NCI-H1105 treated with DMSO at 0.1 percent for 48 hours (cell line): ENCODE results near the gene ADH1A.
A peak's percentile ranks its signal among the peaks of the same experiment; 100 is the strongest.
"Not testable (repeated sequence)": the region's sequence is repeated elsewhere in the genome, so short reads cannot be mapped to it uniquely, and the experiment has no call there.

Source experiments
- DNase-seq: peaks from one replicate; lab custom pipeline; 2025; lab: John Stamatoyannopoulos, UW

Gene ADH1A

DNA sequence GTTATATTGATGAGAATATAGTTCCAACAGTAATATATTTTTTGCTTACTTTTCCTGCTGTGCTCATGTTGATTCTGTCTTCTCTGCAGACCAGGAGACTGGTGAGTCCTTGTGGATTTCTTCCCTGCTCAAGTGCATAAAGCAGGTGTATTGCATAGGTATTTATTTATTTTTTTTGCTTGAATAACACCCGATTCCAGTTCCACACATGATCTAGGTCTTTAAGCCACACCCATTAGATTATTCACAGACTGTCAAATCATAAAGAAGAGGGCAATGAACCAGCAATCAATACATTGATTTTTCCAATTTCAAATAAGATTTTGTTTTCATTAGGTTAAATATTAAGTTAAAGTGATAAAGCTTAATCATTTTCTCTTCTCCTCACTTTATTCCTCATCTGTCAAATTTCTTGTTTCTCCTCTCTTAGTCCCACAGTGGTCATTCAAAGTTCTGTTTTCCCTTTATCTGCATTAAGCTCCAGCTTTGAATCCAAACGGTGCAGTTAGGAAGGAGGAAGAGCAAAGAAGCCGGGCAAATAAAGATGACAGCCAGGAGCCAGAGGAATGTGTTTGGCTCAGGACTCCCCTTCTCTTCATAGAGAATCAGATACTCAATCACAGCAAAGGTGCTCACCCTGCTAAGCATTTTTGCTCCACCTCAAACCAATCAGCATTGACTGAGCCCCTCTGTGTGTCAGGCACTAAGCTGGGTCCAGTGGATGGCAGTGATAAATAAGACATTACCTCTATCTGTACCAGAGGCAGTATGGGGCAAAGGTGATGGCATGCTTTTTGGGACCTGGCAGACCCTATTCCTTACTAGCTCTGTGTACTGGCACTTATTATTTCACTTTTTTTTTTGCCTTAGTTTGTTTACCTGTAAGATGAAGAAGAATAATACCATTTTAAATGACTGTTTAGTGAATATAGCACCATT, at the start of gene ADH1A:
ADH1A (minus strand) TSS at position 138 of the 939 bp plus-strand sequence; CDS start at position 67, 71 bp downstream.
- DNase-seq, result no peak

GRCh38 chr4:99339172-99339571, 48.4 kb upstream of the ADH1A start:
- no peak for DNase-seq

- no peak for DNase-seq
Measured at GRCh38 chr4:99336553-99336952, 45.8 kb upstream of the ADH1A start.

DNA sequence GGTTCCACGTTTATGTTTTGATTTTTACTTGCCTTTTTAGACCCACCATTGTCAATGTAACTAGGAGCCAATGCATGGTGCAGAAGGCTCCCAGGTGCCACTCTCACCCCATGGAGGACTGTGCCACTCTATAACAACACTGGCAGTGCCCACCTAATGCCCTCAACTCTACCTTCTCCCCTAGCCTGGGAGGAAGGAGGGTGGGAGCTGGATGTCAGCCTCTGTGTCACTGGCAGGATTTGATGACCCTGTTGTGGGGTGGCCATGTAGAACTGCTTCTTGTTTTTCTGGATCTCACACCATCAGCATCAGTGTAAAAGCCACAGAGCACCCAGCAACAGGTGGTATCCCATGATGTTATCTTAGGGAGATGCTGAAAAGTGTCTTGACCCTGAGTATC, 44.1 kb upstream of the ADH1A start:
- no peak for DNase-seq

GRCh38 chr4:99330648-99331047, 39.9 kb upstream of the ADH1A start:
- DNase-seq, result no peak

DNA sequence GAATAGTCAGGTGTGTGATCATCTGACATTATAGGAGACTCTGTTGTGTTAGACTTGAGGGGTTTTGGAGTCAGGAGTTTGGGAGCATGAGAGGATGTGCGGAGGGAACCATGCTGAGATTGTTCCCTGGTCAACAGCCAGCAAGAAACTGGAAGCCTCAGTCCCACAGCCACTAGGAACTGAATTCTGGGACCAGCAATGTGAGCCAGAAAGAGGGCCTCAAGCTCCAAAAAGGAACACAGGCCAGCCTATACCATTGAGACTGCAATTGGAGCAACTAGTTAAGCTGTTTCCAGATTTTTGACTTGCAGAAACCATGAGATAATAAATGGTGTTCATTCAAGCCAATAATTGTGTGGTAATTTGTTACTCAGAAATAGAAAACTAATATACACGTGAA, 39.1 kb upstream of the ADH1A start:
- no peak for DNase-seq

GRCh38 chr4:99324979-99325378, 34.2 kb upstream of the ADH1A start:
- no peak for DNase-seq

DNA sequence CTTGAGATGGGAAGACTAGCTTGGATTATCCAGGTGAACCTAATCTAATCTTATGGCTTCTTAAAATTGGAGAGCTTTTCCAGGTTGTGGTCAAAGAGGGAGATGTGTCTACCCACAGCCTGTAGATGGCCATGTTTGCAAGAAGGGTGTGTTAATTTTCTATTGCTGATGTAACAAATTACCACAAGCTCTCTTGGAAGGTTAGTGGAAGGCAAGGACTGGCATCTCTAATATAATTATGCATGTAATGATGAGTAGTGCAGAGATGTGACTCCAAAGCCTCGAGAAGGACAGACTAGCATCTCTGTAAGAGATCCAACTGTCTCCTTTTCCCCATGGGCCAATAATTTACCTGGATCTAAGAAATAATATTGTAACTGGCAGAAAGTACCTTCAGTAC, 33.6 kb upstream of the ADH1A start:
- no peak for DNase-seq

- no peak for DNase-seq
Measured at GRCh38 chr4:99323756-99324155, 33.0 kb upstream of the ADH1A start.

DNA sequence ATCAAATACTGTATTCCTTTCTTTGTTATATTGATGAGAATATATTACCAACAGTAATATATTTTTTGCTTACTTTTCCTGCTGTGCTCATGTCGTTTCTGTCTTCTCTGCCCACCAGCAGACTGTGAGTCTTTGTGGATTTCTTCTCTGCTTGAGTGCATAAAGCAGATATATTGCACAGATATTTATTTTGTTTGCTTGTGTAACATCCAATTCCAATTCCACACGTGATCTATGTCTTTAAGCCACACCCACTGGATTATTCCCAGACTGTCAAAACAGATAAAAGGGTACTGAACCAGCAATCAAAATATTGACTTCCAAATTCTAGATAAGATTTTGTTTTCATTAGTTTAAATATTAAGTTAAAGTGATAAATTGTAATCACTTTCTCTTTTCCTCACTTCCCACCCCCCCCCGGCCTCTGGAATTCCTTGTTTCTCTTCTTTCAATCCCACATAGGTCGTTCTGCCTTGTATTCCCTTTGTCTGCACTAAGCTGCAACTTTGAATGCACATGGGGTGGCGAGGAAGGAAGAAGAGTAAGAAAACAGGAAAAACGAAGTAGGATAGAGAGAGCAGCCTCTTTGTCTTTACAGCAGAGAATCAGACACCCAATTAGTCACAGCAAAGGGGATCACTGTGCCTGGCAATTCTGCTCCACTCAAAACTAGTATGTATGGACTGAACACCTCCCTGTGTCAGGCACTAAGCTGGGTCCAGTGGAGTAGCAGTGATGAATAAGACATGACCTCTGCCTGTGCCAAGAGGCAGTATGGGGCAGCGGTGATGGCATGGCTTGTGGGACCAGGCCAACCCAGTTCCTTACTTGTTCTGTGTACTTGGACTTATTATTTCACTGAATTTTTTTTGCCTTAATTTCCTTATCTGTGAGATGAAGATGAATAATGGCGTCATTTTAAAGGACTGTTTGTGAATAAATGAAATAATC, 30.7 kb upstream of the ADH1A start, which contains the start of gene ADH1B:
ADH1B (minus strand) TSS at position 161 of the 951 bp plus-strand sequence; CDS start at position 91, 70 bp downstream.
- DNase-seq, result no peak

- not testable (repeated sequence) for DNase-seq
Measured at GRCh38 chr4:99317811-99318210, 27.0 kb upstream of the ADH1A start.

GRCh38 chr4:99317354-99317753, 26.6 kb upstream of the ADH1A start:
- DNase-seq, result no peak

GRCh38 chr4:99315839-99316238, 25.1 kb upstream of the ADH1A start:
- DNase-seq, result no peak

GRCh38 chr4:99314211-99314610, 23.4 kb upstream of the ADH1A start:
- DNase-seq, result no peak

DNA sequence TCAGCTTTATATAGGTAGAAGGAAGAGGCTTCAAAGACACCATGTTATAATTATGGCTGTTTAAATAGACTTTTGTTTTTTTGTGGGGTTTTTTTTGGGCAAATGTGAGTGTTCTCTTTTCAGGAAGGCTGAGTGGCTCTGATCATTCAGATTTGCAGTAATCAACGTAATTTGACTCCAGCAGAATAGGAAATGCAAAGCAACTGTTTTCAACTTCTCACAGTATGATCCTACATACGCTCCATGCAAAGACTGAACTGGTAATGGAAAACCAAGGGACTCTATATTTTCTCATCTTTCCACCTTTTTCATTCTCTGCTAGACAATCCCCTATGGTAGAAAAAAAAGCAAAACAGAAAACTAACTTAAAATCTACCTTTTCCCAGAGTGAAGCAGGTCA, 19.6 kb upstream of the ADH1A start:
- DNase-seq, result no peak

- no peak for DNase-seq
Measured at GRCh38 chr4:99305638-99306400, 15.0 kb upstream of the ADH1A start.

- no peak for DNase-seq
Measured at GRCh38 chr4:99301376-99302164, 10.8 kb upstream of the ADH1A start.

GRCh38 chr4:99300934-99301333, 10.1 kb upstream of the ADH1A start:
- DNase-seq, result peak; percentile 41

GRCh38 chr4:99293357-99293756, 2.6 kb upstream of the ADH1A start:
- DNase-seq, result no peak

GRCh38 chr4:99285387-99285786, 5.4 kb downstream of the ADH1A start:
- DNase-seq, result no peak

- DNase-seq, result no peak
Measured at GRCh38 chr4:99282731-99283130, 8.1 kb downstream of the ADH1A start.
